HG03575 (cell line): Measurements from ENCODE around the gene GIT2.
"Not testable (repeated sequence)": the region's sequence is repeated elsewhere in the genome, so short reads cannot be mapped to it uniquely, and the experiment has no call there.

Experiments
- ATAC-seq: cut with Tn5 transposase; IDR thresholded peaks from one replicate; pipeline ENCODE4 v1.9.1; 2021; ENCODE audit not compliant: unreplicated experiment, insufficient number of reproducible peaks, low FRiP score; ENCODE audit errors: extremely low read depth

GIT2 gene

DNA sequence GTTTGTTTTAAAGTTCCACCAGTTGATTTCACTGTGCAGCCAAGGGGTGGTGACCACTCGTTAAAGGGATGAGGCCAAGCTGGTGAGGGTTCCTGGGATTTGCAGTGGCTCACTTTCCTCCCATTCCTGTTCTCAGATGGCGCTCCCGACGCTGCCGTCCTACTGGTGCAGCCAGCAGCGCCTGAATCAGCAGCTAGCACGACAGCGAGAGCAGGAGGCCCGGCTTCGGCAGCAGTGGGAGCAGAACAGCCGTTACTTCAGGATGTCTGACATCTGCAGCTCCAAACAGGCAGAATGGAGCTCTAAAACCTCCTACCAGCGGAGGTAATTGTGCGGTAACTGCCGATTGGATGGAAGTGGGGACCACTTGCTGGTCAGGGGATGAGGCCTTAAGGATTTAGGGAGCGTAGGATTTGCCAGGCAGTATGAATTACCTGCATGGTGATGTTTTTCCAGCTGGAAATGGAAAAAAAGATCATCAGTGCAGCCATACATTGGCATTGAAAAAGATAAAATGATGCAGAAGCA is 93.2 kb downstream of the GIT2 start:
- no peak for ATAC-seq

DNA sequence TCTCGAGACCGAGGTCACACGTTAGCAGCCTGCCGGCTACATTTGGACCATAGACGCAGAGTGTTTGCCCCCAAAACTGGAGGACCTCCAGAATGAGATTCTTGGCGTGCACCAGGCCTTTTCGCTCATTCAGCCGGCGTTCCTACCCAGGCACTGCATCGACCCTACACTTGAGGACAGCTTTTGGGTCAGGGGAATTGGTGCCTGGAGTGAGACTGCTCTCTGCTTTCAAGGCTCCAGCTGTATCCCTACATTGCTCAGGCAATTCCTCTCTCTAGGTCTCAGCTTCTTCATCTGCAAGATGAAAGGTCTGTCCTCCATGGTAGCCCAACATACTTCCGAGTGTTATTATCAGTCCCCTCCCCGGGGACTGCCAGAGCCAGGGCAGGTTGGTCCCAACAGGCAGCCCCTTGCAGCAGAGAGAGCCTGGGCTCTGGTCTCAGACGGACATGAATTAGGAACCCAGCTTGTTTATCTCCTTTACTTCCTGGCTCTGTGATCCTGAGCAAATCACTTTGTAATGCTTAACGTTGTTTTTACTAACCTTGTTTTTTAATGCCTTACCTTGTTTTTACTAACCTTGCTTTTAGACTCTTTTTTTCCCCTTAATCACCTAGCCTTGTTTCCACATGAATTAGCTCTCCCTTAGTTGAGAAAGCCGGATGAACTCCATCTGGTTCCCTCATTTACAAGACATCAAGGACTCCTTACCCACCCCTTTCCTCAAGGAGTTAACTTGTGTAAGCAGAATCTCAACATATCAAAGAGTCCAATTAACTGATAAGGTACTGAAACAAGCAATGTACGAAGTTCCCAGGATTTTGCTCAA is 95.2 kb downstream of the GIT2 start:
- ATAC-seq: no peak

DNA sequence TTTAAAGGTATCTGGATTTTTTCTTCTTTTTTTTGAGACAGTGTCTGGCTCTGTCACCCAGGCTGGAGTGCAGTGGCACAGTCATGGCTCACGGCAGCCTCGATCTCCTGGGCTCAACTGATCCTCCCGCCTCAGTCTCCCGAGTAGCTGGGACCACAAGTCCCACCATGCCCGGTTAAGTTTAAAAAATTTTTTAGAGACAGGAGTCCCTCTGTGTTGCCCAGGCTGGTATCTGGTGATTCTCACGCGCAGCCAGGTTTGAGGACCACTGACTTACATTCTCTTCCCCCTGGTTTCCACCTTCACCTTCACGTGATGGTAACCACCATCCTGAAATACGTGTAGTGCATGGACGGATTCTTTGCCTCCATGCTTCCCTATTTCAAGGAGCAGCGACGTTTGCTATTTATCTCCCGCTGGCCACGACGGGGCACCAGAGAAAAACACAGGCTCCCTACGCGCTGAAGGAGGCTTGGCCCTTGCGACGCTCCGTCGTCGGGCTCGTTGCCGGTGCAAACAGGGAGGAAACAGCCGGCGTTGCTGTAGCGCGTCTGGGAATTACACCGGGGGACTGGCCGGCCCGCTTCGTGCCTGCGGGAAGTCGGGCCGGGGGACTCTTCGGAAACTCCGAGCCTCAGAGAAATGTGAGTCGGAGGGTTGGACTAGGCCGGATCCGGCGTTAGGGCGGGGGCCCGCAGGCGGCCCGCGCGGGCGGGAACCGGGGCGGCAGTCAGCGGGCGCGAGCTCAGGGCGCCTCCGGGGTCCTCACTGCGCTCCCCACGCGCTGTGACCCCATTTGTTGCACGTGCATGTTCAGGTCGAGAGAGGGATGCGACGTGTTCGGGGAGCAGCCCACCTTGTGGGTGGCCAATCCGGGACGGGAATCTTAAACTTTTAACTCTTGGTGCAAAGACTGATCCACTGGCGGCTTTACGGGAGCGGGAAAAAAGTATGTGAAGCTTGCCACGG is 96.1 kb downstream of the GIT2 start, which contains the start of gene TCHP:
TCHP (plus strand) TSS at position 492 of the 969 bp plus-strand sequence. CDS start 2,753 bp downstream, outside the sequence.
- ATAC-seq: no peak

DNA sequence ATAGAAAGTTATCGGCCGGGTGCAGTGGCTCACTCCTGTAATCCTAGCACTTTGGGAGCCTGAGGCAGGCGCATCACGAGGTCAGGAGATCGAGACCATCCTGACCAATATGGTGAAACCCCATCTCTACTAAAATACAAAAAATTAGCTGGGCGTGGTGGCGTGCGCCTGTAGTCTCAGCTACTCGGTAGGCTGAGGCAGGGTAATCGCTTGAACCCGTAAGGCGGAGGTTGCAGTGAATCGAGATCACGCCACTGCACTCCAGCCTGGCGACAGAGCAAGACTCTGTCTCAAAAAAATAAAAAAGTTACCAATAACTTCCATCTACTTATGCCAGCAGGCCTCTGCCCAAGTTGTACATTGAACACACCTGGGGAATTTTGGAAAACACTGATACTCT is 96.8 kb downstream of the GIT2 start:
- not testable (repeated sequence) for ATAC-seq

DNA sequence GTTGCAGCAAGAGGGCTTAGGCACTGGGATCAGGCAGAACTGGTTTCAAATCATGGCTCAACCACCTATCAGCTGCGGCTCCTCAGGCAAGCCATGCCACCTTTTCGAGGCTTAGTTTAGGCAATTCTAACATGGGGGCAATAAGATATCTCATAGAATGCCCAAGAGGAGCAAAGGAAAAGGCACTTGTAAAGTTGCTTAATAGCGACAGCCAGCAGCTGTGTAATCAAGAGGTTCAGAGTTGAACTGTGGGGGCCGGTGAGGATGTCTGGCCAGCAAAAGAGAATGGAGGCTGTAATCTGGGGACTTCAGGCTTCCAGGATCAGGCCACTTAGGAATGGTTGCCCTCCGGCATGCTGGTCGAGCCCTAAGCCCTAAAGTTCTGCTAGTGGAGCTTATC is 99.1 kb downstream of the GIT2 start:
- ATAC-seq: no peak

DNA sequence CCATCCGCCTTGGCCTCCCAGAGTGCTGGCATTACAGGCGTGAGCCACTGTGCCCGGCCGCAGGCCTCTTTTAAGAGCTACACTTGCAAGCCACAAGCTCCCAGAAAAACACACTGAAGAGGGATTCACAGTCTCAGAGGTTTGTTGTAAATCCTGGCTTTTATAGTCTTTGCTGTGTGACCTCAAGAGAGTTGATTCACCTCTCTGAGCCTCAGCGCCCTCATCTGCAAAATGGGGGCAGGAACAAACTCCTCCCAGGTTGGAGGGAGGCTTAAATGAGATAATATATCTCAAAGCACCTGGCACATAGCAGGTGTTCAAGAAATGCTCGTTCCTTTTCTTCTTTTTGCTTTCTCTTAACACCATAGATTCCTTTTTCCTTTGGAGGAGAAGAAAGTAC is 100.0 kb downstream of the GIT2 start:
- no peak for ATAC-seq

DNA sequence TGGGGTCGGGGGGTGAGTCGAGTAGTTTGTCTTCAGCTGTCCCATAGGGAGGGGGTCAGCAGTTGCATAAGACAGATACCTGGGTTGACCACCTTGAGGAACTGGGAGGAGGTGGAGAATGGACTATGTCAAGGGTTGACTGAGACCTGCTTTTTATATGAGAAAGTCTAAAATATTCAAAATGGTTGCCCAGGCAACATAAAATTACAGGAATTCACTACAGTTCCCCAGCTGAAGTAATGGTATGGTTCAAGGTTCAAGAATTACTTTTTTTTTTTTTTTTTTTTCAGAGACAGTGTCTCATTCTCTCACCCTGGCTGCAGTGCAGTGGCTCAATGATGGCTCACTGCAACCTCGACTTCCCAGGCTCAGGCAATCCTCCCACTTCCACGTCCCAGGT is 101.2 kb downstream of the GIT2 start:
- no peak for ATAC-seq

DNA sequence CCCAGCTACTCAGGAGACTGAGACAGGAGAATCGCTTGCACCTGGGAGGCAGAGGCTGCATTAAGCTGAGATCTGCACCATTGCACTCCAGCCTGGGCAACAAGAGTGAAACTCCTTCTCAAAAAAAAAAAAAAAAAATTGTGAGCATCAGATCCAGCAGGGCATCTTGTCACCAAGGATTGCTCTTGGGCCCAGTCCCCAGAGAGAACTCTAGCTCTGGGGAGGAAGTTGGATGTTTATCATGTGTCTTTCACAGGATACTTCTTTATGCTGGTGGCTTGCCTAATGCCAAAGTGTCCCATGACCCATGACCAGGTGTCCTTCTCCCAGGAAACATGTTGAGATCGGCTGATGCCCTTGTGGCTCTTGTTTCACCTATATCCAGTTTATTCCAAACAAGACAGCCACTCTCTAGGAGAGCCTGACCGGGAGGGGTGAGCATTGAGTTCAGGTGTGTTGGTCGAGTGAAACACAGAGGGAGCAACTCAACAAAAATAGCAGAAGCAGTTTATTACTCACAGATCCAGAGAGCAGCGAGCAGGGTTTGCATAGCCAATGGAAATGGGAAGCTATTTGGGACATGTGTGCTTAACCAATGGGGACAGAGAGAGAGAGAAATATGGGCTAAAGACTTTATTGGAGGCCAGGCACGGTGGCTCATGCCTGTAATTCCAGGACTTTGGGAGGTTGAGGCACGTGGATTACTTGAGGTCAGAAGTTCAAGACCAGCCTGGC is 102.7 kb downstream of the GIT2 start:
- ATAC-seq: no peak

DNA sequence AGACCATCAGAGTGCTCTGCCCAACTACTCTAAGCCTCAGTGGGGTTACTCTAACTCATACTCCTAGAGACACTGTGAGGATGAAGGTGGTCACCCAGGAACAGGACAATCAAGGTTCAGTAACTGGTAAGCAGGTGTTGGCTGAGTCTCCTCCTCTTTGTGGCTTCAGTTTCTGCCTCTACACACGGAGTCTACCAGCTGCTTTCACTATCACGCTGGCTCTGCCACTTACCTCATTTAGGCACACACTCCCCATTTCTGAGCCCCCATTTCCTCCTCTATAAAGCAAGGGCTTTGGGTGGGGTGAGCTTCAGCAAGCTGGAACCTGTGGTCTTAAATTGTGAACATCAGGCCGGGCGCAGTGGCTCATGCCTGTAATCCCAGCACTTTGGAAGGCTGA is 103.4 kb downstream of the GIT2 start:
- no peak for ATAC-seq

DNA sequence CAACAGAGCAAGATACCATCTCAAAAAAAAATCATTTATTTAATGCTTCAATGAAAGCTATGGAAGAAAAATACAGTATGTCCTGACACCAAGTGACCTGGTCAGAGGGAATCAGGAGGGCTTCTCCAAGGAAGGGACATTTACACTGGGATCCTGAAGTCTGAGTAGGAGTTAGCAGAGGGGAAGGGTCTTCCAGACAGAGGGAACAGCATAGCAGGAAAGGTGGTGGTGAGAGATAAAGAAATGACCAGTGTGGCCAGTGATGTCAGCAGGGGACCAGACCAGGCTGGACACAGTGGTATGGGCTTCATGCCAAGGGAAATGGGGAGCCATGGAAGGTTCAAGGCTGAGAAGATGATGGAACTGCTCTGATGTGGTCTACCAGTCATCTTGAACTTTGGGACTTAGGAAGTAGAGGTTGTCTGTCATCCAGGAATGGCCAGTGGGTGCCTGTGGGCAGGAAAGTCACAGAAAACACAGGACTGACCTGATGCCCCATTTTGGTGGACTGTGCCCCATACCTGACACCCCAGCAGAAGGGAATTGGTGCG is 103.9 kb downstream of the GIT2 start:
- ATAC-seq: no peak

DNA sequence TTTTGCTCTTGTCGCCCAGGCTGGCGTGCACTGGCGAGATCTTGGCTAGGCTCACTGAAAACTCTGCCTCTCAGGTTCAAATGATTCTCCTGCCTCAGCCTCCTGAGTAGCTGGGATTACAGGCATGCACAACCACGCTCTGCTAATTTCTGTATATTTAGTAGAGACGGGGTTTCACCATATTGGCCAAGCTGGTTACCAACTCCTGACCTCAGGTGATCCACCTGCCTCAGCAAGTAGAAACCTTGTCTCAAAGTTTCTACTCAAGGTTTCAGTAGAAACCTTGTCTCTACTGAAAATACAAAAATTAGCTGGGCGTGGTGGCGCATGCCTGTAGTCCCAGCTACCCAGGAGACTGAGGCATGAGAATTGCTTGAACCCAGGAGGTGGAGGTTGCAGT is 104.4 kb downstream of the GIT2 start:
- ATAC-seq: not testable (repeated sequence)

DNA sequence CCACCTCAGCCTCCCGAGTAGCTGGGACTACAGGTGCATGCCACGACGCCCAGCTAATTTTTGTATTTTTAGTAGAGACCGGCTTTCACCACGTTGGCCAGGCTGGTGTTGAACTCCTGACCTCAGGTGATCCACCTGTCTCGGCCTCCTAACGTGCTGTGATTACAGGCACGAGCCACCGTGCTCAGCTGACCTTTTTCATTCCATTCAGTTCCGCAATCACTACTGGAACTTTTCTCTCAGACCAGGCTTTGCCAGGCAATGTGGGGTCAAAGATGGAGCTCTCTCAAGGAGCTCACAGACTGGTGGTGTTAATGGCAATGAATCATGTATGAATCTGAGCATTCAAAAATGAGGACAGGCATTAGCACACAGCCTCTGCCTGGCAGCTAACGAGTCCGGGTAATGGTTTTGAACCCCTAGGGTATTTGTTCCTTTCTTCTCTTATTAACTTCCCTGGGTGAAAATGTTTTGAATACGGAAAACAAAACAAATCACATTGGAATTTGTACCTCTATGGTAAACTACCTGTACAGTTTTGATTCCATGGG is 105.5 kb downstream of the GIT2 start:
- no peak for ATAC-seq

DNA sequence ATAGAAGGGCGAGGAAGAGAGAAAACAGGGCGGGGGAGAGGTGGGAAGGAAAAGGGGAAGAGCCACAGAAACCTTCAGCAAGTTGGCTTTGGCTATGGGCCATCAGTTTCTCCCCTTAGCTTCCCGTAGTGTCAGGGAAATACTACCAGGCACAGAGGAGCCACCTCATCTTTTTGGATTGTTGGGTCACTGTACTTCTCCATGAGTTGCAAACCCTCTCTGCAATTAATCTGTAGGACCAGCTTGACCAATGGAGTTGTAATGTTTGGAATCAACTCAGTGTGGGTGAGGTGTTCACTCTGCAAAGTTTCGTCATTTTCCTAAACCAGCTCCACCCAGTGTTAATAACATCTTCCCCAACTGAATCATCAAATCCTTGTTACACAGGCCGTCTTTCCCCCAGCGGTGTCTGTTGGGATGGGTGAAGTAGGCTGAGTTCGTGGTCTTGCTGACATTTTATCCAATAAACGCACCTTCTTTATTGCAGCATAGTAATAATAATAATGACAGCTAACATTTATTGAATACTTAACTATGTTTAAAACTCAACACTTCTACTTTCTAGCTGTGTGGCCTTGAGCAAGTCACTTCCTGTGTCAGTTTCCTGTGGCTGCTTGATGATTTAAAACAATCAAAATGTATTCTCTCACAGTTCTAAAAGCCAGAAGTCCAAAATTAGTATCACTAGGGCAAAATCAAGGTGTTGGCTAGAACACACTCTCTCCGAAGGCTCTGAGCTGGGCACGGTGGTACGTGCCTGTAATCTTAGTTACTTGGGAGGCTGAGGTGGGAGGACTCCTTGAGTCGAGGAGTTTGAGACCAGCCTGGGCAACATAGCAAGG is 107.8 kb downstream of the GIT2 start:
- ATAC-seq: no peak

DNA sequence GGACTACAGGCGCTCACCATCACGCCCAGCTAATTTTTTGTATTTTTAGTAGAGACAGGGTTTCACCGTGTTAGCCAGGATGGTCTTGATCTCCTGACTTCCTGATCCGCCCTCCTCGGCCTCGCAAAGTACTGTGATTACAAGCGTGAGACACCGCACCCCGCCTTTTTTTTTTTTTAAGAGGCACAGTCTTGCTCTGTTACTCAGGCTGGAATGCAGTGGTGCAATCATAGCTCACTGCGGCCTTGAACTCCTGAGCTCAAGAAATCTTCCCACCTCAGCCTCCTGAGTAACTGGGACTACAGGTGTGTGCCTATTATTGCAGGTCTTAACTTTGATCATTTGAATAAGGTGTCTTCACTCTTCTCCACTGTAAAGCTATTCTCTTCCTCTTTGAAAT is 110.6 kb downstream of the GIT2 start:
- ATAC-seq: no peak

DNA sequence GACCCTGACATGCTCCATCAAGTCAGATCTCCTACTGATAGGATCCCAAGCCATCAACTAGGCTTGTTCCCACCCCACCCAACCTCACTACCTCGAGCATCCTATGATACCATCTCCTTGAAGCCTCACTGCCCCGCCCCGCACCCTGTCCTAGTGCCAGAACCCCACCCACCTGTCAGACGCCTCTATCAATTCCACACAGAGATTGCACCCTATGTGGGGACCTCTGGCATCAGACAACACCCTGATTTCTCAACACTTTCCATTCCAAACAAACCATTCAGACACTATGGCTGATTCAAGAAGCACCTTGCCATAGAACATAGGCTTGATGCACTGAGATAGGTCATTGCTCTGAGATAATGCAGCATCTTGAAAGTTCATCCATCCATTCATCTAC is 112.7 kb downstream of the GIT2 start:
- no peak for ATAC-seq

DNA sequence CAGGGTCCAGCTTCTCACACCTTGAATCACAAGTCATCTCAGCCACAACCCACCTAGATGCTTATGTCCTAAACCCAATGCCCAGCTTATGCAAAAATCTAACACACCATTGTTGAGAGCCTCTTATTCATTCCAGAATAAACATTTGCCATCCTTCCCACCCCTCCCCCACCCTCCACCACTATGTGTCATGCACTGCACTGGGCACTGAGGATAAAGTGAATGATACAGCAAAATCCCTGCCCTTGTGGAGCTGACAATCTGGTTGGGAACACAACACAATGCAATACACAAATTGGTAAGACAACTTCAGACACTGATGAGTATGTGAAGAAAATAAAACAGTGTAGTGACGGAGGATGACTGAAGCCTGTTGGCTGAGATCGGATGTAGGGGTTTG is 114.4 kb downstream of the GIT2 start:
- ATAC-seq: no peak

DNA sequence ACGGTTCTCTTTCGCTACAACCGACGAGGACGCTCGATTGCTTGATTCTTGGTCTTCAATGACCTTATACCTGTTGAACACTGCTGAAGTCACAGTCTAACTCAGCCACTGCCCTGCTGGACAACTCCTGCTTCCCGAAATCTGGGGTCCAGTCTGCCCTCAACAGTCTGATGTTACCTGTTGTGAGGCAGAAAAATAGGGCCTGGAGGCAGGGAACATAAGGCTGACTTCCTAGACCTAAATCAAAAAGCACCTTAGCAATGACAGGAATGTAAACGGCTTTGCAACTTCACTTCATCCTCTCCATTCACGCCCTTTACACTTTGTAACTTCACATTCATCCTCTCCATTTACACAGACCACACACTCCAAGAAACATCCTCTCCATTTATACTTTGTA is 115.2 kb downstream of the GIT2 start:
- ATAC-seq: no peak
